HepG2 (cell line): ENCODE results near the gene SUDS3. TPM values are rescaled to one million over a fixed set of nuclear protein-coding genes. Genes with fewer than 3 reads are reported as not detected.

Source experiments
- CHD4 ChIP-seq: fragments of 200-600 bp; sonication (generic); IDR thresholded peaks from 2 replicates; pipeline ENCODE4 v1.7.0; 2017; ENCODE audit warnings: mild to moderate bottlenecking, low read length, borderline replicate concordance
- KDM2A ChIP-seq: sonication (generic); formaldehyde crosslinking; IDR thresholded peaks from 2 replicates; pipeline ENCODE4 v1.4.0; 2020; ENCODE audit warnings: low read depth, missing genetic modification reagents, borderline replicate concordance
- NCOR1 ChIP-seq: fragments of 200-600 bp; sonication (generic); IDR thresholded peaks from 2 replicates; pipeline ENCODE4 v1.7.0; 2017; ENCODE audit warnings: antibody characterized with exemption, low read length, borderline replicate concordance
- ZNF30 ChIP-seq: sonication (generic); formaldehyde crosslinking; IDR thresholded peaks from 2 replicates; pipeline ENCODE4 v1.5.0; 2020; ENCODE audit warnings: mild to moderate bottlenecking, missing genetic modification reagents
- ZNF510 ChIP-seq: sonication (generic); formaldehyde crosslinking; IDR thresholded peaks from 2 replicates; pipeline ENCODE4 v1.4.0; 2020; ENCODE audit warnings: low read depth, mild to moderate bottlenecking, missing genetic modification reagents
- polyA plus RNA-seq, 8 experiments: library from polyadenylated mRNA; depleted of rRNA in 3 of 8; stranded (reverse) in 7 of 8; unstranded in 1 of 8; fragments of >200 nt; fragmentation: Illumina TruSeq in 4 of 8; extraction: Trizol in 4 of 8; gene quantifications; 2 replicates each; pipeline versions ENCODE4 v1.2.1 to v1.2.3, GENCODE V29; 2011 to 2016; ENCODE audit warnings: low read depth in 4 of 8, missing spikeins in 1 of 8, mixed read lengths in 1 of 8; ENCODE audit not compliant: insufficient read depth in 1 of 8
- total RNA-seq, 5 experiments: library from RNA; depleted of rRNA; stranded (reverse); fragments of >200 nt; fragmentation: Illumina TruSeq; extraction: Trizol; gene quantifications; 2 replicates each; pipeline ENCODE4 v1.2.3, GENCODE V29; 2016; ENCODE audit warnings: low read depth in 1 of 5
- TF ChIP-seq, protein P1 (sequence below): sonication (generic); formaldehyde crosslinking; IDR thresholded peaks from 2 replicates; pipeline ENCODE4 v1.4.0; 2020; ENCODE audit warnings: mild to moderate bottlenecking, missing genetic modification reagents, borderline replicate concordance
- TF ChIP-seq, protein P2 (sequence below): sonication (generic); formaldehyde crosslinking; IDR thresholded peaks from 2 replicates; pipeline ENCODE4 v1.4.0; 2020; ENCODE audit warnings: missing genetic modification reagents
- TF ChIP-seq, protein P3 (sequence below): sonication (generic); formaldehyde crosslinking; IDR thresholded peaks from 2 replicates; pipeline ENCODE4 v1.4.0; 2020; ENCODE audit warnings: missing genetic modification reagents, mild to moderate bottlenecking, borderline replicate concordance
- TF ChIP-seq, protein P4 (sequence below): sonication (generic); formaldehyde crosslinking; IDR thresholded peaks from 2 replicates; pipeline ENCODE4 v1.4.0; 2020; ENCODE audit warnings: mild to moderate bottlenecking, missing genetic modification reagents

The SUDS3 gene
- total and polyA plus RNA-seq, 2 of the 13 experiments (the other 11 are each of a cell fraction or from before 2014, with no cell fraction given) = 20.2 to 33.1 TPM

DNA sequence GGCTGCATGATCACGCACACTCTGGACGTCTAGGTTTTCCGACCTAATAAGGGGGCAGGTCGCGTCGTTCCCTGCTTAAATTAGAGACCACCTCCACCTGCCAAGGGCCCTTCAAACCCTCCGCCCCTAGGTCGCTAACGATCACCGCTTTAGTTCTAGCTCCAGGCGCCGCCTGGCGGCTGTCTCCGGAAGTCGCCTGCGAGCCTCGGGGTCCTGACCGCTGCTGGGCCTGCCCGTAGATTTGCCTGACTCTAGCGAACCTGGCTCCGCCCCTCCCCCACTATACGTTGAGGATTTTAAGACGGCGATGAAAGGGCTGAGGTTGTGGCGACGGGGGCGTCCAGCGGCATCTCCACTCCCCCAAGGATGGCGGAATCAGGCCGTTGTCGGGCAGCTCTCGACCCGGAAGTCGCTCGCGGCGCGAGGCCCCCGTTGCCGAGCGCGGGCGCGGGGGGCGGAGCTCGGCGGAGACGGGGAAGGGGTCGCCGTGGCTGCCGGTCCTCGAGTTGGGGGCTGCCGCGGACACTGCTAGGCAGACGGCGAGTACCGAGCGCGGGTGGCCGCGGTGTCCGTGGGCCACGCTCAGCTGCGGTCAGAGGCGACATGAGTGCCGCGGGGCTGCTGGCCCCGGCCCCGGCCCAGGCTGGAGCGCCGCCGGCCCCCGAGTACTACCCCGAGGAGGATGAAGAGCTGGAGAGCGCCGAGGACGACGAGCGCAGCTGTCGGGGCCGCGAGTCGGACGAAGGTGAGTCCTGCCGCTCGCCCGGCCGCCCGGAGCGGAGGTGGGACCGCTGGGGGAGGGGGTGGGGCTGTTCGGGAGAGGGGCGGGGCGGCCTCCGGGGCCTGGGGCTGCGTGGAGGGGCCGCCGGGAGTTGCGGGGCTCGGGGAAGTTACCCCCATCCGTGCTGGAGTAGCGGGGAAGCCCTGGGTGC lies at the start of gene SUDS3 (continued):
- TF ChIP-seq, protein P1, sequence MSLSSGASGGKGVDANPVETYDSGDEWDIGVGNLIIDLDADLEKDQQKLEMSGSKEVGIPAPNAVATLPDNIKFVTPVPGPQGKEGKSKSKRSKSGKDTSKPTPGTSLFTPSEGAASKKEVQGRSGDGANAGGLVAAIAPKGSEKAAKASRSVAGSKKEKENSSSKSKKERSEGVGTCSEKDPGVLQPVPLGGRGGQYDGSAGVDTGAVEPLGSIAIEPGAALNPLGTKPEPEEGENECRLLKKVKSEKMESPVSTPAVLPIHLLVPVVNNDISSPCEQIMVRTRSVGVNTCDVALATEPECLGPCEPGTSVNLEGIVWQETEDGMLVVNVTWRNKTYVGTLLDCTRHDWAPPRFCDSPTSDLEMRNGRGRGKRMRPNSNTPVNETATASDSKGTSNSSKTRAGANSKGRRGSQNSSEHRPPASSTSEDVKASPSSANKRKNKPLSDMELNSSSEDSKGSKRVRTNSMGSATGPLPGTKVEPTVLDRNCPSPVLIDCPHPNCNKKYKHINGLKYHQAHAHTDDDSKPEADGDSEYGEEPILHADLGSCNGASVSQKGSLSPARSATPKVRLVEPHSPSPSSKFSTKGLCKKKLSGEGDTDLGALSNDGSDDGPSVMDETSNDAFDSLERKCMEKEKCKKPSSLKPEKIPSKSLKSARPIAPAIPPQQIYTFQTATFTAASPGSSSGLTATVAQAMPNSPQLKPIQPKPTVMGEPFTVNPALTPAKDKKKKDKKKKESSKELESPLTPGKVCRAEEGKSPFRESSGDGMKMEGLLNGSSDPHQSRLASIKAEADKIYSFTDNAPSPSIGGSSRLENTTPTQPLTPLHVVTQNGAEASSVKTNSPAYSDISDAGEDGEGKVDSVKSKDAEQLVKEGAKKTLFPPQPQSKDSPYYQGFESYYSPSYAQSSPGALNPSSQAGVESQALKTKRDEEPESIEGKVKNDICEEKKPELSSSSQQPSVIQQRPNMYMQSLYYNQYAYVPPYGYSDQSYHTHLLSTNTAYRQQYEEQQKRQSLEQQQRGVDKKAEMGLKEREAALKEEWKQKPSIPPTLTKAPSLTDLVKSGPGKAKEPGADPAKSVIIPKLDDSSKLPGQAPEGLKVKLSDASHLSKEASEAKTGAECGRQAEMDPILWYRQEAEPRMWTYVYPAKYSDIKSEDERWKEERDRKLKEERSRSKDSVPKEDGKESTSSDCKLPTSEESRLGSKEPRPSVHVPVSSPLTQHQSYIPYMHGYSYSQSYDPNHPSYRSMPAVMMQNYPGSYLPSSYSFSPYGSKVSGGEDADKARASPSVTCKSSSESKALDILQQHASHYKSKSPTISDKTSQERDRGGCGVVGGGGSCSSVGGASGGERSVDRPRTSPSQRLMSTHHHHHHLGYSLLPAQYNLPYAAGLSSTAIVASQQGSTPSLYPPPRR = peak; percentile 55; the same call in 1 of the 2 replicates
- peak; percentile 54; the same call in 1 of the 2 replicates for TF ChIP-seq NCOR1
- no peak for TF ChIP-seq CHD4
- peak; percentile 86; the same call in 1 of the 2 replicates for TF ChIP-seq ZNF510 (CRISPR knock-in tag)
- TF ChIP-seq ZNF30 (CRISPR knock-in tag) = no peak
- TF ChIP-seq, protein P2, sequence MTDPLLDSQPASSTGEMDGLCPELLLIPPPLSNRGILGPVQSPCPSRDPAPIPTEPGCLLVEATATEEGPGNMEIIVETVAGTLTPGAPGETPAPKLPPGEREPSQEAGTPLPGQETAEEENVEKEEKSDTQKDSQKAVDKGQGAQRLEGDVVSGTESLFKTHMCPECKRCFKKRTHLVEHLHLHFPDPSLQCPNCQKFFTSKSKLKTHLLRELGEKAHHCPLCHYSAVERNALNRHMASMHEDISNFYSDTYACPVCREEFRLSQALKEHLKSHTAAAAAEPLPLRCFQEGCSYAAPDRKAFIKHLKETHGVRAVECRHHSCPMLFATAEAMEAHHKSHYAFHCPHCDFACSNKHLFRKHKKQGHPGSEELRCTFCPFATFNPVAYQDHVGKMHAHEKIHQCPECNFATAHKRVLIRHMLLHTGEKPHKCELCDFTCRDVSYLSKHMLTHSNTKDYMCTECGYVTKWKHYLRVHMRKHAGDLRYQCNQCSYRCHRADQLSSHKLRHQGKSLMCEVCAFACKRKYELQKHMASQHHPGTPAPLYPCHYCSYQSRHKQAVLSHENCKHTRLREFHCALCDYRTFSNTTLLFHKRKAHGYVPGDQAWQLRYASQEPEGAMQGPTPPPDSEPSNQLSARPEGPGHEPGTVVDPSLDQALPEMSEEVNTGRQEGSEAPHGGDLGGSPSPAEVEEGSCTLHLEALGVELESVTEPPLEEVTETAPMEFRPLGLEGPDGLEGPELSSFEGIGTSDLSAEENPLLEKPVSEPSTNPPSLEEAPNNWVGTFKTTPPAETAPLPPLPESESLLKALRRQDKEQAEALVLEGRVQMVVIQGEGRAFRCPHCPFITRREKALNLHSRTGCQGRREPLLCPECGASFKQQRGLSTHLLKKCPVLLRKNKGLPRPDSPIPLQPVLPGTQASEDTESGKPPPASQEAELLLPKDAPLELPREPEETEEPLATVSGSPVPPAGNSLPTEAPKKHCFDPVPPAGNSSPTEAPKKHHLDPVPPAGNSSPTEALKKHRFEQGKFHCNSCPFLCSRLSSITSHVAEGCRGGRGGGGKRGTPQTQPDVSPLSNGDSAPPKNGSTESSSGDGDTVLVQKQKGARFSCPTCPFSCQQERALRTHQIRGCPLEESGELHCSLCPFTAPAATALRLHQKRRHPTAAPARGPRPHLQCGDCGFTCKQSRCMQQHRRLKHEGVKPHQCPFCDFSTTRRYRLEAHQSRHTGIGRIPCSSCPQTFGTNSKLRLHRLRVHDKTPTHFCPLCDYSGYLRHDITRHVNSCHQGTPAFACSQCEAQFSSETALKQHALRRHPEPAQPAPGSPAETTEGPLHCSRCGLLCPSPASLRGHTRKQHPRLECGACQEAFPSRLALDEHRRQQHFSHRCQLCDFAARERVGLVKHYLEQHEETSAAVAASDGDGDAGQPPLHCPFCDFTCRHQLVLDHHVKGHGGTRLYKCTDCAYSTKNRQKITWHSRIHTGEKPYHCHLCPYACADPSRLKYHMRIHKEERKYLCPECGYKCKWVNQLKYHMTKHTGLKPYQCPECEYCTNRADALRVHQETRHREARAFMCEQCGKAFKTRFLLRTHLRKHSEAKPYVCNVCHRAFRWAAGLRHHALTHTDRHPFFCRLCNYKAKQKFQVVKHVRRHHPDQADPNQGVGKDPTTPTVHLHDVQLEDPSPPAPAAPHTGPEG (CRISPR knock-in tag) = peak; percentile 19; the same call in 1 of the 2 replicates
- TF ChIP-seq, protein P3, sequence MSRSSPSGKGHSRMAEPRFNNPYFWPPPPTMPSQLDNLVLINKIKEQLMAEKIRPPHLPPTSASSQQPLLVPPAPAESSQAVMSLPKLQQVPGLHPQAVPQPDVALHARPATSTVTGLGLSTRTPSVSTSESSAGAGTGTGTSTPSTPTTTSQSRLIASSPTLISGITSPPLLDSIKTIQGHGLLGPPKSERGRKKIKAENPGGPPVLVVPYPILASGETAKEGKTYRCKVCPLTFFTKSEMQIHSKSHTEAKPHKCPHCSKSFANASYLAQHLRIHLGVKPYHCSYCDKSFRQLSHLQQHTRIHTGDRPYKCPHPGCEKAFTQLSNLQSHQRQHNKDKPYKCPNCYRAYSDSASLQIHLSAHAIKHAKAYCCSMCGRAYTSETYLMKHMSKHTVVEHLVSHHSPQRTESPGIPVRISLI (CRISPR knock-in tag) = no peak
- TF ChIP-seq, protein P4, sequence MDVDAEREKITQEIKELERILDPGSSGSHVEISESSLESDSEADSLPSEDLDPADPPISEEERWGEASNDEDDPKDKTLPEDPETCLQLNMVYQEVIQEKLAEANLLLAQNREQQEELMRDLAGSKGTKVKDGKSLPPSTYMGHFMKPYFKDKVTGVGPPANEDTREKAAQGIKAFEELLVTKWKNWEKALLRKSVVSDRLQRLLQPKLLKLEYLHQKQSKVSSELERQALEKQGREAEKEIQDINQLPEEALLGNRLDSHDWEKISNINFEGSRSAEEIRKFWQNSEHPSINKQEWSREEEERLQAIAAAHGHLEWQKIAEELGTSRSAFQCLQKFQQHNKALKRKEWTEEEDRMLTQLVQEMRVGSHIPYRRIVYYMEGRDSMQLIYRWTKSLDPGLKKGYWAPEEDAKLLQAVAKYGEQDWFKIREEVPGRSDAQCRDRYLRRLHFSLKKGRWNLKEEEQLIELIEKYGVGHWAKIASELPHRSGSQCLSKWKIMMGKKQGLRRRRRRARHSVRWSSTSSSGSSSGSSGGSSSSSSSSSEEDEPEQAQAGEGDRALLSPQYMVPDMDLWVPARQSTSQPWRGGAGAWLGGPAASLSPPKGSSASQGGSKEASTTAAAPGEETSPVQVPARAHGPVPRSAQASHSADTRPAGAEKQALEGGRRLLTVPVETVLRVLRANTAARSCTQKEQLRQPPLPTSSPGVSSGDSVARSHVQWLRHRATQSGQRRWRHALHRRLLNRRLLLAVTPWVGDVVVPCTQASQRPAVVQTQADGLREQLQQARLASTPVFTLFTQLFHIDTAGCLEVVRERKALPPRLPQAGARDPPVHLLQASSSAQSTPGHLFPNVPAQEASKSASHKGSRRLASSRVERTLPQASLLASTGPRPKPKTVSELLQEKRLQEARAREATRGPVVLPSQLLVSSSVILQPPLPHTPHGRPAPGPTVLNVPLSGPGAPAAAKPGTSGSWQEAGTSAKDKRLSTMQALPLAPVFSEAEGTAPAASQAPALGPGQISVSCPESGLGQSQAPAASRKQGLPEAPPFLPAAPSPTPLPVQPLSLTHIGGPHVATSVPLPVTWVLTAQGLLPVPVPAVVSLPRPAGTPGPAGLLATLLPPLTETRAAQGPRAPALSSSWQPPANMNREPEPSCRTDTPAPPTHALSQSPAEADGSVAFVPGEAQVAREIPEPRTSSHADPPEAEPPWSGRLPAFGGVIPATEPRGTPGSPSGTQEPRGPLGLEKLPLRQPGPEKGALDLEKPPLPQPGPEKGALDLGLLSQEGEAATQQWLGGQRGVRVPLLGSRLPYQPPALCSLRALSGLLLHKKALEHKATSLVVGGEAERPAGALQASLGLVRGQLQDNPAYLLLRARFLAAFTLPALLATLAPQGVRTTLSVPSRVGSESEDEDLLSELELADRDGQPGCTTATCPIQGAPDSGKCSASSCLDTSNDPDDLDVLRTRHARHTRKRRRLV (CRISPR knock-in tag) = no peak
- TF ChIP-seq KDM2A = peak; percentile 87
